Activated CD8-positive, alpha-beta memory T cell treated with anti-CD3 and anti-CD28 coated beads for 36 hours (primary cell): ENCODE measurements around the gene ELF2. TPM values are rescaled to one million over a fixed set of nuclear protein-coding genes. Genes with fewer than 3 reads are reported as not detected.
"Not testable (repeated sequence)": the region's sequence is repeated elsewhere in the genome, so short reads cannot be mapped to it uniquely, and the experiment has no call there.

Source experiments
- CTCF ChIA-PET: fragments of 350-600 bp; sonication (Branson Sonifier 250); formaldehyde crosslinking; loops from one replicate; lab custom pipeline; 2021; ENCODE audit warnings: antibody characterized with exemption; lab: Charles Lee
- POLR2A ChIA-PET: fragments of 350-600 bp; sonication (Branson Sonifier 250); formaldehyde crosslinking; loops from one replicate; lab custom pipeline; 2021; ENCODE audit warnings: antibody characterized with exemption; lab: Charles Lee
- total RNA-seq, 2 experiments: library from RNA; stranded (reverse); gene quantifications; one replicate each; pipeline ENCODE4 v1.2.3, GENCODE V29; 2021

The ELF2 gene
- total RNA-seq, 2 experiments from 2014 or later, result 22.8 to 23.9 TPM

DNA sequence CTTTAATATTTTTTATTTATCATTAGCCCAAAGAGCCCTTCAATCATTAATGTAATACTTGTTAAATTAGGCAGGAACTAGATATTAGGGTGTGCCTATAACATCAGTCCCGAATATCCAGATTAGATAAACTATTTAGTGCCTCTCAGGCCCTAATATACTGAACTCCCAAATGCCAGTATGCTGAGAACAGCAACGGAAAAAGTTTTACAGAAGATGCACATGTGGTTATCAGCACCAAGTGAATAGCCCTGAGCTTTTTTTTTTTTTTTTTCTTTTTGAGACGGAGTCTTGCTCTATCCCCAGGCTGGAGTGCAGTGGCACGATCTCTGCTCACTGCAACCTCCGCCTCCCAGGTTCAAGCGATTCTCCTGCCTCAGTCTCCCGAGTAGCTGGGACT is 13.0 kb upstream of the ELF2 start:
- CTCF ChIA-PET, result no interaction called here
- POLR2A ChIA-PET, result interaction anchor here (1.7 kb wide), 1 partner anchor 14 kb away, joined by 6 read pairs; no protein-coding TSS in a partner anchor

DNA sequence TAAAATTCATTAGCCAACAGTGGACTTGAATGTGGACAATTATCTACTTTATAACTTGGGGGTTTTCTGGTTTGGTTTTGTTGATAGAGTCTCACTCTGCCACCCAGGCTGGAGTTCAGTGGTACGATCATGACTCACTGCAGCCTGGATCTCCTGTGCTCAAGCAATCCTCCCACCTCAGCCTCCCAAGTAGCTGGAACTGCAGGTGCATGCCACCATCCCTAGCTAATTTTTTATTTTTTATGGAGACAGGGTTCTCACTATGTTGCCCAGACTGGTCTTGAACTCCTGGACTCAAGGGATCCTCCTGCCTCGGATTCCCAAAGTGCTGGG is 12.4 kb upstream of the ELF2 start:
- ChIA-PET CTCF (interaction anchor here (0.8 to 1.3 kb wide), 2 partner anchors 9 to 106 kb away, joined by 4 to 6 read pairs; no protein-coding TSS in a partner anchor), POLR2A (no interaction called here)

DNA sequence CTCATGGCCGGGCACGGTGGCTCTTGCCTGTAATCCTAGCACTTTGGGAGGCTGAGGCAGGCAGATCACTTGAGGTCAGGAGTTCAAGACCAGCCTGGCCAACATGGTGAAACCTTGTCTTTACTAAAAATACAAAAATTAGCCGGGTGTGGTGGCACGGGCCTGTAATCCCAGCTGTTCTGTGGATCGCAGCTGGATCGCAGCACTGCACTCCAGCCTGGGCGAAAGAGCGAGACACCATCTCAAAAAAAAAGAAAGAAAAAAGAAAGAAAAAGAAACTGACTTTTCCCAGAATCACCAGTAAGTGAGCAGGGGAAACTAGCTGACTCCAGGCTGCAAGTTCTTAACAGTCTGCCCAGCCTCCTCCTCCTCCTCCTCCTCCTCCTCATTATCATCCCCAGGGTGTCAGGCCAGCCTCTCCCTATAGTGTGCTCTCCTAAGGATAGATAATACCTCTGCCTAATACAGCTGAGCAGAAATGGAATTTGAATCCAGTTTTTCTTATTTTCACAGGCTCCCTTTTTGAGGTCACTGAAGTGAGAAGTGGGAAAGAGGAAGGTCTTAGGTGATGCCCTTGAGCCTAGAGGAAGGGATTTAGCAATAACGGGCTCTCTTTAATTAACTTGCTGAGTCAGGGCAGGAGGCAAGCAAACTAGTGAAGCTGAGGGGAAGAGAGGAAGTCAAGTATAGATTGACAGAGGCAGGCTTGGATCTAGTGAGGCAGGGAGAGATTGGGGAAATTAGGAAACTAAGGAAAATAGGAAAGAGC is 11.8 kb upstream of the ELF2 start:
- ChIA-PET CTCF (interaction anchor here (0.8 to 1.3 kb wide), 2 partner anchors 9 to 107 kb away, joined by 4 to 6 read pairs; no protein-coding TSS in a partner anchor), POLR2A (no interaction called here)

GRCh38 chr4:139184129-139184528 is 7.1 kb upstream of the ELF2 start:
- CTCF ChIA-PET, result interaction anchor here (0.7 kb wide), 1 partner anchor 130 kb away, joined by 4 read pairs; no protein-coding TSS in a partner anchor
- POLR2A ChIA-PET, result no interaction called here

- POLR2A ChIA-PET, result interaction anchor here (0.6 to 2.8 kb wide), 8 partner anchors 30 to 379 kb away, joined by 3 to 22 read pairs (median 6); partner anchors contain the start of genes NAA15, NDUFC1, NOCT and RAB33B
These were observed 1.0 kb upstream of the ELF2 start for GRCh38 chr4:139177869-139178619.

GRCh38 chr4:139176302-139177048 is 543 bp downstream of the ELF2 start:
- CTCF ChIA-PET, result interaction anchor here (0.6 to 1.2 kb wide), 7 partner anchors 9 to 164 kb away, joined by 3 to 5 read pairs (median 3); no protein-coding TSS in a partner anchor
- POLR2A ChIA-PET, result interaction anchor here (0.6 to 2.8 kb wide), 10 partner anchors 14 to 381 kb away, joined by 3 to 22 read pairs (median 6); partner anchors contain the start of genes NAA15, NDUFC1, NOCT and RAB33B

More at GRCh38 chr4:139177869-139178619, 1.0 kb upstream of the ELF2 start:
- CTCF ChIA-PET, result interaction anchor here (0.6 to 1.4 kb wide), 5 partner anchors 80 to 1346 kb away, joined by 3 to 5 read pairs (median 3); partner anchors contain the start of gene ELMOD2

DNA sequence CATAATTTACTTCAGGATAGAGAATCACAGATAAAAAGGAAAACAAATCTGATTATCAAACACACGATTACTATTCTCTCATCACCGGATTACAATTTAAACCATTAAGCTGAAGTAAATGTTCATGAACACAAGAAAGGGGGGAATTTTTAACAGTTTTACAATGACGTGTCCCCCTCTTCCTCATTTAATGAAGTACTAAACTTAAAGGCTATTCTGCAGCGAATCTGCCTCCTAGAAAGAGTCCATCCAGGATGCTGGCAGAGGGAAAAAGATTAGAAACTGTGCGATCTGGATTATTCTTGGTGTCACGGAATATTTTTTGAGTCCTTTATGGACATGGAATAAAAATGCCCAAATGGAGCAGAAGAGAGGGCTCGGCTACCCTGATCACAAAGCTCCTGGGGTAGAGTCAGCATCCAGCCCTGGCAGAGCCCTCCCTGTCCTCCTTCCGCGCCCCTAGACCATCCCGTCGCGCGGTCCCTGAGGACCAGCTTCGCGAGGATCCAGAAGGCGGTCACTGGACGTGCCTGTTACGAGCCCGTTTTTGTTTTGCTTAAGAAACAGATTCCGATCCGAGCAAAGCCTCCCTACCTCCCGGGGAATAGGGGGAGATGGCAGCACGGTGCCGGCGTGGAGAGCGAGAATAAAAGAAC is 1.2 kb downstream of the ELF2 start:
- CTCF ChIA-PET, result interaction anchor here (0.9 to 1.2 kb wide), 4 partner anchors 8 to 145 kb away, joined by 3 read pairs; no protein-coding TSS in a partner anchor
- POLR2A ChIA-PET, result interaction anchor here (0.6 to 2.8 kb wide), 6 partner anchors 10 to 125 kb away, joined by 3 to 22 read pairs (median 6); partner anchors contain the start of genes NAA15 and NDUFC1

DNA sequence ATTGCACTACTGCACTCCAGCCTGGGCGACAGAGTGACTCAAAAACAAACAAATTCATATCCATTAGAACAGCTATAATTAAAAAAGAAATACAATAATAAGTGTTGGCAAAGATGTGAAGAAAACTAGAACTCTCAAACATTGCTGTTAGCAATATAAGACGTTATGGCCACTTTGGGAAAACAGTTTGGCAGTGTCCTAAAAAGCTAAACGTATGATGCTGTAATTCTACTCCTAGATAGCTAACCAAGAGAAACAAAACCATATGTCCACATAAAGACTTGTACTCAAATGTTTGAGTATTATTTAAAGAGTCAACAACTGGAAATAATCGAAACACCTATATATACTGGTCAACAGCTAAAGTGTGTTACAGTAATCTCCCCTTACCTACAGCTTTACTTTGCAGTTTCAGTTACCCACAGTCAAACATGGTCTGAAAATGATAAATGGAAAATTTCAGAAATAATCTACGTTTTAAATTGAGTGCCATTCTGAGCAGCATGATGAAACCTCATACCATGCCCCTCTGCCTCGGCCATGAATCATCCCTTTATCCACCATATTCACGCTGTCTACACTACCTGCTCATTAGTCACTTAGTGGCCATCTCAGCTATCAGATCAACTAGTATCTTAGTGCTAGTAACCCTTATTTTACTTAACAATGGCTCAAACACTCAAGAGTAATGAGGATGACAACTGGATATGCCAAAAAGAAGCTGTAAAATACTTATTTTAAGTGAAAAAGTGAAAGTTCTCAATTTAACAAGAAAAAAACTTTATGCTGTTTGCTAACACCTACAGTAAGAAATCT is 4.9 kb downstream of the ELF2 start:
- ChIA-PET POLR2A (no interaction called here), CTCF (no interaction called here)

DNA sequence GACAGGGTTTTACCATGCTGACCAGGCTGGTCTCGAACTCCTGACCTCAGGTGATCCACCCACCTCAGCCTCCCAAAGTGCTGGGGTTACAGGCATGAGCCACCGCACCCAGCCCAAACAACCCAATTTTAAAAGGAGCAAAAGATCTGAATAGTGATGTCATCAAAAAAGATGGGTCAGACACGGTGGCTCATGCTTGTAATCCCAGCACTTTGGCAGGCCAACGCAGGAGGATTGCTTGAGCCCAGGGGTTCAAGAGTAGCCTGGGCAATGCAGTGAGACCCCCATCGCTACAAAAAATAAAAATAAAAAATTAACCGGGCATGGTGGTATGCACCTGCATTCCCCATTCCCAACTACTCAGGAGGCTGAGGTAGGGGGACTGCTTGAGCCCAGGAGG is 6.1 kb downstream of the ELF2 start:
- ChIA-PET POLR2A (interaction anchor here (0.7 kb wide), 1 partner anchor 40 kb away, joined by 3 read pairs; no protein-coding TSS in a partner anchor), CTCF (no interaction called here)

GRCh38 chr4:139167774-139168444 is 9.1 kb downstream of the ELF2 start:
- ChIA-PET POLR2A (no interaction called here), CTCF (interaction anchor here (1.2 kb wide), 1 partner anchor 8 kb away, joined by 3 read pairs; no protein-coding TSS in a partner anchor)

GRCh38 chr4:139164731-139165130 is 12.3 kb downstream of the ELF2 start:
- ChIA-PET POLR2A (no interaction called here), CTCF (no interaction called here)

GRCh38 chr4:139163806-139164206 is 13.2 kb downstream of the ELF2 start:
- ChIA-PET POLR2A (no interaction called here), CTCF (no interaction called here)

GRCh38 chr4:139157977-139158376 is 19.0 kb downstream of the ELF2 start:
- CTCF ChIA-PET, POLR2A ChIA-PET: not testable (repeated sequence)

GRCh38 chr4:139154952-139155557 is 22.0 kb downstream of the ELF2 start:
- ChIA-PET CTCF (interaction anchor here (1.3 kb wide), 1 partner anchor 11 kb away, joined by 3 read pairs; no protein-coding TSS in a partner anchor), POLR2A (no interaction called here)

DNA sequence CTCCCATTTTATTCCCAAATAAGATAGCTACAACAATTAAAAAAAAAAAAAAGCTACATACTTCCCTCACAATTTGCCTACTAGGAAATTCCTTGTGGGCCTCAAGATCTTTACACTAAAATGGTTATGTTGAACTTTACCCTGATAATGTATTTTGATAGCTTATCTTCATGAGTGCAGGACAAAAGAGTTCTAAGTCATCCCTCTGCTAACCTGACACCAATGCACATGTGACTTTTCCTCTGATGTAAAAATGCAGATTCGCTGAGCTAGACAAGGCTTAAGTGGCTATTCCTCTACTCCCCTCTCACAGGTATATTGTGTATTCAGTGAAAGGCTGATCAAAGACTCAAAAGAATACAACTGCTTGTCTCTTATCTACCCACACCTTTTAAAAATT is 22.5 kb downstream of the ELF2 start:
- ChIA-PET CTCF (interaction anchor here (1.3 kb wide), 1 partner anchor 10 kb away, joined by 3 read pairs; no protein-coding TSS in a partner anchor), POLR2A (no interaction called here)

DNA sequence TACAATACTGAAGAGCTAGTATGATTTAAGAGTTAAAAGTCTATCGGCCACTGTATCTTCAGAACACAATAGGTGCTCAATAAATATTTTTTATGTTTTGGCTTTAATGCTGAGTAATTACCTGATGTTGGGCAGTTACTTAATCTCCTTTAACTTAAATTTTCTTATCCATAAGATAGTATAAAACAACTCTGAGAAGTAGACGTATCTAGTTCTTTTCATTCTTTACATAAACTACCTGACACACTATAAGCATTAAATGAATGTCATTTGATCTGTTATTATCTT is 22.9 kb downstream of the ELF2 start:
- ChIA-PET CTCF (interaction anchor here (1.3 kb wide), 1 partner anchor 10 kb away, joined by 3 read pairs; no protein-coding TSS in a partner anchor), POLR2A (no interaction called here)
